DLD1 (cell line): ENCODE measurements around the gene GIMAP2.
"Not testable (repeated sequence)": the region's sequence is repeated elsewhere in the genome, so short reads cannot be mapped to it uniquely, and the experiment has no call there.

Experiments used
- in situ Hi-C: cut with HindIII; loops from 2 replicates; pipeline ENCODE4 v1.10.0; 2017; ENCODE audit warnings: low sequenced_read_pairs

Gene GIMAP2

GRCh38 chr7:150685219-150686029, at the start of gene GIMAP2:
TSS of gene GIMAP2 (plus strand) at chr7:150685706. CDS start at chr7:150687060, 1,354 bp downstream.
- in situ Hi-C loops, result no loop called here

DNA sequence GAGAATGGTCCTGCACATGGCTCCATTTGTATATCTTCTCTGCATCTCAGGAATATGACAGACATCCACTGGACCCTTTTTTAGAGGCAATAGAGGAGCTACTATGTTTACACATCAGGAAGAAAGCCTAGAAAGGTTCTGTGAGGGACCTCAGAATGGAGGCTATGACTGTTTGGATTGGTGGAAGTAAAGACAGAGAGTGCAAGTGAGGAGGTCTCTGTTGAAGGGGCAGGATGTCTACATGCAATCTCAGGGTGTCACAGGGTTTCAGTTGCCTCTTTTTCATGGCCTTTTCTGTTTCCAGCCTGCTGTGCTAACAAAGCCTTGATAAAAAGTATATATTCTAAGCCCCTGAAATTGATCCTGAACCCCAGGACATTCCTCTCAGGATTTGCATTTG, 43.7 kb upstream of the GIMAP2 start:
- in situ Hi-C loops, result no loop called here

GRCh38 chr7:150642926-150643325, 42.6 kb upstream of the GIMAP2 start:
- in situ Hi-C loops, result no loop called here

DNA sequence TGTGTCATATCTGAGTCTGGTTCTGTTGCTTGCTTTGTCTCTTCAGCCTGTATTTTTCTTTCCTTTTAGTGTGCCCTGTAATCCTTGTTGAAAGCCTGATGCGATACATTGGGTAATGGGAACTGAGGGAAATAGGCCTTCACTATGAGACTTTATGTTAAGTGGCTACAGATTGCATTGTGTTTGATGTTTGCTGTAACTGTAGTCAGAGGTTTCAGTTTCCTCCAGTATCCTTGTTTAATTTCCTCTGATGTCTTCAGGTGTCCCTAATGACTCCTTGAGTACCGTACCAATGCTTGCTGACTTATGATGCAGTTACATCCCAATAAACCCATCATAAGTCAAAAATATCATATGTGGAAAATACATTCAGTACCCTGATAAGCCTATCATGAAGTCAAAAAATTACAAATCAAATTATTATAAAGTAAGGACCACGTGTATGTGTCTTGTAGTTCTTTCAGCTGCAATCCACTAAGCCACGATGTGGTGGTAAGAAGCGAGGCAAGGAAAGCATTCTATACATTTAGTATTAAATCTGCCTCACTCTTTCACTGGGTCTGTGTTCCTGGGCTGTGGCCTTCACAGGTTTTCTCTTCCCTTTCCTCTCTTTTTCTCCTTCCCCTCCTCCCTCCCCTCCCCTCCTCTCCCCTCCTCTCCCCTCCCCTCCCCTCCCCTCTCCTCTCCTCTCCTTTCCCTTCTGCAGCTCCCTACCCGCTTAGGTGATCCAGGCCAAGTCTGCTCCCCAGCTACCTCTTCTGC, 40.1 kb upstream of the GIMAP2 start:
- in situ Hi-C loops, result no loop called here

GRCh38 chr7:150648353-150649079, 37.0 kb upstream of the GIMAP2 start:
- in situ Hi-C loops, result no loop called here

GRCh38 chr7:150649080-150649385, 36.5 kb upstream of the GIMAP2 start:
- in situ Hi-C loops, result no loop called here

- in situ Hi-C loops, result no loop called here
Measured at GRCh38 chr7:150654692-150655091, 30.8 kb upstream of the GIMAP2 start.

GRCh38 chr7:150656047-150656446, 29.5 kb upstream of the GIMAP2 start:
- in situ Hi-C loops, result no loop called here

- in situ Hi-C loops, result no loop called here
Measured at GRCh38 chr7:150657526-150657925, 28.0 kb upstream of the GIMAP2 start.

DNA sequence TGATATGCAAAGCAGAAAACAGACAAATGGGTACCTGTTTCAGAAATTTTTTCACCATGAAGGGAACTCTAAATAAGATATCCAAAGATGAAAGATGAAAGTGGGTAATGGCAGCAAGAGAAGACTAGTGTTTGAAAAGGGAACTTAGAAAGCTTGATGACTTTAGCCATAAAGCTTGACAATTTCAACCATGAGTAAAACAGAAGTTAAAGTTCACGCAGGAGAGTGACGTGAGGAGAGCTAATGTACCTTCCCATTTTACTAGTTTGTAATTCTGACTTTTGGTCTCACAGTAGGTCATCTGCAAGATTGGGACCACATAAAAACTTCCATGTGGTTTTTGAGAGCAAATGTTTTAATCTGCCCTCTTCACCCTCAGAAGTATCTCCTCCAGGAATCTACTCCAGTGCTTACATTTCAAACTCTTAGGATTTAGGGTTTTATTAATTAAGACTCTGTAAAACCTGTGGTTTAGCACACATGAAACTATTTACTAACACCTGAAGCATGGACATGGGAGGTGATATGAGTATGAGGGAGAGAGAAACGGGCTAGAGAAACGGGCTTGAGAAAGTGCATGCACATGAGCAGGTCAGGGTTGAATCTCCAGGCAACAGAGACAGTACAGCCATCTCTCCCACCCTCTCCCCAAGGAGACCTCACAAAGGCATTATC, 24.4 kb upstream of the GIMAP2 start:
- in situ Hi-C loops, result no loop called here

GRCh38 chr7:150662821-150663220, 22.7 kb upstream of the GIMAP2 start:
- in situ Hi-C loops, result not testable (repeated sequence)

- in situ Hi-C loops, result no loop called here
Measured at GRCh38 chr7:150663802-150664494, 21.6 kb upstream of the GIMAP2 start.

DNA sequence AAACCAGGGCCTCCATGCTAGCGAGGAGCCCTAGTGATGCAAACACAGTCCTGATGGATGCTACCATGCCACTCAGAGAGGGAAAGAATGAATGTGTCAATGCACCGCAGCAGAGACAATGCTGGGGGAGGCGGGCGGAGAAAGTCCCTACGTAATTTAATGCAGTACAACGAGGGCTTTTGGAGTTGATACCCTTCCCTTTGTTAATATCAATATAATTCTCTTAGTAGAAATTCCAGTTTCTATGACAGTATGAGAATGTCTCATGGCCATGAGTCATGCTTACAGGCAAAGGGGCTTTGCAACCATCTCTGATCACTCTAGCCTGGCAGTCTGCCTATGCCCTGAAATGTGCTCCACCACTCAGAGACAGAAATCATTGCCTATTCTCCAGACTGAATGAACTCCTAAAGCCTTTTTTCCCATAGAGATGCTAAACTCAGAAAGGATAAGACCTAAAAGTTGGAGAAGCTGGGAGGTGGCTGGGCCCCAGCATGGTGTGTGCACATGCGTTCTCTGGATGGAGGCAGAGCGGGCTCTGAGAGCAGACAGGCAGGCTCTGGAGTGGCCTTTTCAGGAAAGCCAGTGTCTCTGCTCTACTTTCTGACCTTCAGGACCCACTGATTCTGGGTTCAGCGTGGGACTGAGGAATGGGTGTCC, 20.3 kb upstream of the GIMAP2 start:
- in situ Hi-C loops, result no loop called here

GRCh38 chr7:150665896-150666295, 19.6 kb upstream of the GIMAP2 start:
- in situ Hi-C loops, result no loop called here

DNA sequence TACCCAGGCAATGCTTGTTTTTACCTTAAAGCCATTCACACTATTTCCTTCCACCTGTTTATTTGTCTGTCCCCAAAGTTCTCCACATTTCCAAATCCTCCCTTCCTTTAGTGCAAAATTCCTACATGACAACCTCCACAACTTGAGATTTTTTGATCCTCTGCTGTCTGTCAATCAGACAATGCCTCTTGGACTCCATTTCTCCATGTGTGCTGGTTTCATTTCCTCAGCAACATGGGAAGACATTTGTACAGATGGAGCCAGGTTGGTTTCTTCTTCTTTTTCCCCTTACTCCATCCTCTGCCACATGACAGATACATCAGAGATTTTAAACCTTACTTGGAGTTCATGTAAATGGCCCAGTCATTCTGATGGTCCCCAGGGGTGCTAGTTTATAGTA, 19.1 kb upstream of the GIMAP2 start:
- in situ Hi-C loops, result no loop called here

- in situ Hi-C loops, result no loop called here
Measured at GRCh38 chr7:150668472-150668911, 17.0 kb upstream of the GIMAP2 start.

- in situ Hi-C loops, result no loop called here
Measured at GRCh38 chr7:150668977-150669376, 16.5 kb upstream of the GIMAP2 start.

- in situ Hi-C loops, result not testable (repeated sequence)
Measured at GRCh38 chr7:150671798-150672585, 13.5 kb upstream of the GIMAP2 start.

- in situ Hi-C loops, result no loop called here
Measured at GRCh38 chr7:150675714-150676113, 9.8 kb upstream of the GIMAP2 start.
